Keratinocyte (primary cell): ENCODE results near the gene NUP85. TPM values are rescaled to one million over a fixed set of nuclear protein-coding genes. Genes with fewer than 3 reads are reported as not detected.

Experiments used
- DNase-seq: peaks from one replicate; pipeline ENCODE4 v3.0.0-alpha.2; 2011; ENCODE audit warnings: low read depth, missing footprints, low spot score
- FAIRE-seq: peaks from 2 replicates; lab custom pipeline; 2011; peaks lifted over from hg19 to GRCh38; lab: Jason Lieb, UNC
- H2AFZ ChIP-seq: 2 replicates; pipeline ENCODE4 v1.6.0; 2012; ENCODE audit warnings: low read length, control low read depth, inconsistent platforms; ENCODE audit not compliant: control insufficient read depth
- H3K27ac ChIP-seq: 2 replicates; pipeline ENCODE4 v1.5.1; 2011; ENCODE audit warnings: low read length; ENCODE audit not compliant: control insufficient read depth, insufficient read depth
- H3K27me3 ChIP-seq: 3 replicates; pipeline ENCODE4 v1.6.0; 2011; ENCODE audit warnings: low read length; ENCODE audit not compliant: control insufficient read depth, insufficient read depth; ENCODE audit errors: extremely low read depth
- H3K36me3 ChIP-seq, 2 experiments: 2 replicates in 1 of 2; 3 replicates in 1 of 2; pipeline ENCODE4 v1.5.1; 2011; ENCODE audit warnings: low read length in 2 of 2, mild to moderate bottlenecking in 1 of 2; ENCODE audit not compliant: control insufficient read depth in 2 of 2, insufficient read depth in 2 of 2; ENCODE audit errors: extremely low read depth in 1 of 2
- H3K4me1 ChIP-seq: 3 replicates; pipeline ENCODE4 v1.5.1; 2011; ENCODE audit warnings: low read length; ENCODE audit not compliant: control insufficient read depth, insufficient read depth; ENCODE audit errors: extremely low read depth
- H3K4me2 ChIP-seq: 3 replicates; pipeline ENCODE4 v1.6.0; 2011; ENCODE audit warnings: low read depth, low read length; ENCODE audit not compliant: control insufficient read depth, insufficient read depth; ENCODE audit errors: extremely low read depth
- H3K4me3 ChIP-seq, 3 experiments: fragments of 200-600 bp in 1 of 3; sonication (generic) in 1 of 3; 2 replicates in 2 of 3; 3 replicates in 1 of 3; pipeline ENCODE4 v1.5.1; 2011 to 2016; ENCODE audit warnings: low read length in 3 of 3, mild to moderate bottlenecking in 3 of 3, control low read depth in 2 of 3, inconsistent platforms in 1 of 3, low read depth in 1 of 3, mixed read lengths in 1 of 3, mixed run types in 1 of 3, moderate library complexity in 1 of 3; ENCODE audit not compliant: control insufficient read depth in 2 of 3, insufficient read depth in 2 of 3; ENCODE audit errors: extremely low read depth in 1 of 3
- H3K79me2 ChIP-seq: 2 replicates; pipeline ENCODE4 v1.6.0; 2012; ENCODE audit warnings: low read length; ENCODE audit not compliant: control insufficient read depth, insufficient read depth
- H3K9ac ChIP-seq: 3 replicates; pipeline ENCODE4 v1.6.0; 2011; ENCODE audit warnings: low read length; ENCODE audit not compliant: control insufficient read depth, insufficient read depth; ENCODE audit errors: extremely low read depth
- H3K9me1 ChIP-seq: 3 replicates; pipeline ENCODE4 v1.6.0; 2011; ENCODE audit warnings: low read length; ENCODE audit not compliant: control insufficient read depth, insufficient read depth; ENCODE audit errors: extremely low read depth
- H3K9me3 ChIP-seq: 2 replicates; pipeline ENCODE4 v1.5.1; 2012; ENCODE audit warnings: low read depth, low read length; ENCODE audit not compliant: control insufficient read depth
- H4K20me1 ChIP-seq: 3 replicates; pipeline ENCODE4 v1.6.0; 2011; ENCODE audit warnings: low read length; ENCODE audit not compliant: control insufficient read depth, insufficient read depth; ENCODE audit errors: extremely low read depth
- CTCF ChIP-seq, 3 experiments: IDR thresholded peaks in 1 of 3; conservative IDR thresholded peaks in 1 of 3; optimal IDR thresholded peaks in 1 of 3; 2 replicates in 2 of 3; 3 replicates in 1 of 3; pipeline versions ENCODE3 to v1.5.1; 2011; ENCODE audit warnings: low read length in 3 of 3, mild to moderate bottlenecking in 3 of 3, moderate library complexity in 2 of 3, control low read depth in 1 of 3, inconsistent platforms in 1 of 3; ENCODE audit not compliant: insufficient read depth in 2 of 3; ENCODE audit errors: extremely low read depth in 1 of 3
- EZH2 ChIP-seq: IDR thresholded peaks from one replicate; pipeline ENCODE4 v1.6.1; 2012; ENCODE audit warnings: inconsistent platforms, mild to moderate bottlenecking, low read length, moderate library complexity
- dilution Hi-C: fragments of 300-500 bp; cut with MboI; formaldehyde crosslinking; loops from one replicate; pipeline ENCODE4 v1.7.0; 2020; ENCODE audit warnings: low sequenced_read_pairs; ENCODE audit not compliant: extremely low pct_ligation_motif_present
- polyA plus RNA-seq, 5 experiments: library from polyadenylated mRNA; depleted of rRNA in 3 of 5; stranded (reverse) in 3 of 5; stranded (forward) in 1 of 5; unstranded in 1 of 5; fragments of >200 nt; gene quantifications; 1 replicate in 1 of 5; 2 replicates in 3 of 5; 3 replicates in 1 of 5; pipeline versions ENCODE4 v1.2.1 to v1.2.3, GENCODE V29; 2011 to 2012; ENCODE audit warnings: missing spikeins in 2 of 5, low read depth in 1 of 5, low replicate concordance in 1 of 5

Gene NUP85
- polyA plus RNA-seq, 1 donor (not counting 4 experiments of a cell fraction or from before 2014, with no cell fraction given): 64.4 TPM

- Histone ChIP-seq H3K4me3 (peak overlapping the region; percentile 70 to 95 (median 88)), H3K4me1 (peaks cover 2% of the 10 kb centered on the region), H3K36me3 (peaks cover 8 to 15% of the 10 kb centered on the region in 2 experiments), H3K9me1 (no peaks in the 10 kb centered on the region), H3K9me3 (no peaks in the 10 kb centered on the region), H3K27me3 (no peaks in the 10 kb centered on the region), H3K9ac (peak overlapping the region; percentile 87), H3K4me2 (peak overlapping the region; percentile 97), H3K79me2 (peaks cover 63% of the 10 kb centered on the region), H3K27ac (peak overlapping the region; percentile 85), H2AFZ (no peak overlapping the region), H4K20me1 (peaks cover 12% of the 10 kb centered on the region)
- no peak for TF ChIP-seq CTCF (optimal IDR thresholded peaks at IDR 0.05 in 1 of 3, IDR thresholded peaks at IDR 0.05 in 1 of 3, conservative IDR thresholded peaks at IDR 0.05 in 1 of 3; ENCODE audit: extremely low read depth in 1 of 3, insufficient read depth in 2 of 3, low read length in 3 of 3)
- no peak for TF ChIP-seq EZH2
- DNase-seq (no peak), FAIRE-seq (no peak)
- dilution Hi-C loops: no loop called here
Measured at GRCh38 chr17:75181110-75181509, 24.4 kb upstream of the NUP85 start.

GRCh38 chr17:75181608-75182318 lies 23.7 kb upstream of the NUP85 start:
- Histone ChIP-seq H3K9me3 (no peaks in the 10 kb centered on the region), H3K27me3 (no peaks in the 10 kb centered on the region), H3K36me3 (peaks cover 5 to 10% of the 10 kb centered on the region in 2 experiments), H3K27ac (peak overlapping the region; percentile 85), H3K9ac (peak overlapping the region; percentile 87), H3K9me1 (no peaks in the 10 kb centered on the region), H2AFZ (no peak overlapping the region), H3K4me3 (peak overlapping the region; percentile 70 to 95 (median 88)), H3K79me2 (peaks cover 57% of the 10 kb centered on the region), H3K4me2 (peak overlapping the region; percentile 97), H3K4me1 (peaks cover 2% of the 10 kb centered on the region), H4K20me1 (peaks cover 12% of the 10 kb centered on the region)
- DNase-seq (no peak), FAIRE-seq (no peak)
- dilution Hi-C loops: no loop called here
- TF ChIP-seq EZH2 (no peak), CTCF (optimal IDR thresholded peaks at IDR 0.05 in 1 of 3, IDR thresholded peaks at IDR 0.05 in 1 of 3, conservative IDR thresholded peaks at IDR 0.05 in 1 of 3; ENCODE audit: extremely low read depth in 1 of 3, insufficient read depth in 2 of 3, low read length in 3 of 3) (no peak)
